Body of pancreas (tissue), 4 donors: ENCODE results near the gene SMPD4. TPM values are rescaled to one million over a fixed set of nuclear protein-coding genes. Genes with fewer than 3 reads are reported as not detected.
"Not testable (repeated sequence)": the region's sequence is repeated elsewhere in the genome, so short reads cannot be mapped to it uniquely, and the experiment has no call there.

Experiments used
- ATAC-seq: fragments of 150-250 bp; one replicate; pipeline ENCODE4 v1.9.1; 2016
- DNase-seq, 4 donors: peaks; one replicate each; pipeline ENCODE4 v3.0.0-alpha.2; 2019
- H3K27ac ChIP-seq, 4 donors: fragments of 200-600 bp; sonication (generic); 1 replicate in 3 of 4; 2 replicates in 1 of 4; pipeline versions ENCODE4 v1.5.1 to v1.6.1; 2016 to 2019; ENCODE audit warnings: mild to moderate bottlenecking in 1 of 4, mixed read lengths in 1 of 4, moderate library complexity in 1 of 4
- H3K27me3 ChIP-seq, 2 donors: fragments of 200-600 bp; sonication (generic); one replicate each; pipeline ENCODE4 v1.6.0; 2016; ENCODE audit warnings: mild to moderate bottlenecking in 1 of 2
- H3K36me3 ChIP-seq, 2 donors: fragments of 200-600 bp; sonication (generic); replicated peaks in 1 of 2; 2 replicates each; pipeline ENCODE4 v1.5.1; 2016; ENCODE audit warnings: low read depth in 2 of 2; ENCODE audit not compliant: insufficient read depth in 1 of 2
- H3K4me1 ChIP-seq: fragments of 200-600 bp; sonication (generic); one replicate; pipeline ENCODE4 v1.6.0; 2016
- H3K4me3 ChIP-seq, 2 donors: fragments of 200-600 bp; sonication (generic); 1 replicate in 1 of 2; 2 replicates in 1 of 2; pipeline ENCODE4 v1.5.1; 2016 to 2019
- H3K9me3 ChIP-seq, 3 donors: fragments of 200-600 bp; sonication (generic); 1 replicate in 2 of 3; 2 replicates in 1 of 3; pipeline ENCODE4 v1.5.1; 2016
- CTCF ChIP-seq, 7 experiments: fragments of 450-650 bp in 4 of 7; fragments of 200-600 bp in 3 of 7; sonication (generic) in 3 of 7; IDR thresholded peaks; one replicate each; pipeline ENCODE4 v1.5.1; 2016 to 2019; ENCODE audit warnings: antibody characterized with exemption in 7 of 7
- POLR2A ChIP-seq, 3 donors: fragments of 450-650 bp; IDR thresholded peaks; one replicate each; pipeline ENCODE4 v1.6.1; 2016; ENCODE audit warnings: antibody characterized with exemption in 3 of 3, mild to moderate bottlenecking in 2 of 3
- WGBS, 2 donors: methylation state at CpG; one replicate each; pipeline ENCODE4 v1.1.5; 2017; 5-methylcytosine and 5-hydroxymethylcytosine counted together
- intact Hi-C: fragments of 100-400 bp; cut with DNase I; formaldehyde crosslinking; loops from one replicate; pipeline ENCODE4 v1.15.1; 2023
- total RNA-seq, 2 donors: library from RNA; depleted of rRNA; stranded (reverse); fragments of >200 nt; gene quantifications; one replicate each; pipeline ENCODE4 v1.1.0, GENCODE V29; 2016

Gene SMPD4
- total RNA-seq, 2 donors from 2014 or later, result 25.4 to 33.3 TPM

GRCh38 chr2:130155956-130156623 lies 25.3 kb downstream of the SMPD4 start:
- H3K27ac ChIP-seq, H3K4me3 ChIP-seq, H3K36me3 ChIP-seq, H3K27me3 ChIP-seq, H3K9me3 ChIP-seq, intact Hi-C loops: not testable (repeated sequence)
- TF ChIP-seq CTCF (IDR thresholded peaks at IDR 0.05), result peak; percentile 61 to 79 (median 71)
- 0 to 15% methylated on average over 3 to 16 of the region's 16 CpGs for WGBS, 2 donors
- peaks cover 12% of the 10 kb centered on the region for H3K4me1 ChIP-seq
- peak; percentile 93 for ATAC-seq
- peak; percentile 84 to 92 (median 90) for DNase-seq

GRCh38 chr2:130154773-130155765 lies 26.3 kb downstream of the SMPD4 start:
- WGBS, 2 donors, result 93 to 96% methylated on average over 21 to 23 of the region's 29 CpGs
- DNase-seq (no peak), ATAC-seq (no peak)
- no peak for TF ChIP-seq POLR2A (IDR thresholded peaks at IDR 0.05)
- no peak for TF ChIP-seq CTCF (IDR thresholded peaks at IDR 0.05)
- Histone ChIP-seq H3K4me3 (no peak overlapping the region), H3K9me3 (no peaks in the 10 kb centered on the region), H3K4me1 (peaks cover 12% of the 10 kb centered on the region), H3K36me3 (peaks cover 0 to 3% of the 10 kb centered on the region in 2 donors), H3K27me3 (no peaks in the 10 kb centered on the region), H3K27ac (no peak overlapping the region)
- intact Hi-C loops, result no loop called here

- WGBS, 2 donors, result 94 to 100% methylated on average over 2 to 6 of the region's 8 CpGs
- H3K9me3 ChIP-seq, ATAC-seq, DNase-seq, H3K36me3 ChIP-seq, H3K27me3 ChIP-seq, H3K4me3 ChIP-seq, intact Hi-C loops, H3K27ac ChIP-seq: not testable (repeated sequence)
- peaks cover 12% of the 10 kb centered on the region for H3K4me1 ChIP-seq
These were observed 27.0 kb downstream of the SMPD4 start for GRCh38 chr2:130154423-130154770.

GRCh38 chr2:130153721-130154422 lies 27.5 kb downstream of the SMPD4 start:
- H3K4me3 ChIP-seq, H3K36me3 ChIP-seq, DNase-seq, H3K27me3 ChIP-seq, intact Hi-C loops, ATAC-seq, H3K9me3 ChIP-seq, H3K27ac ChIP-seq: not testable (repeated sequence)
- peaks cover 12% of the 10 kb centered on the region for H3K4me1 ChIP-seq
- WGBS, 2 donors, result 95 to 97% methylated on average over 11 to 20 of the region's 23 CpGs

- no peaks in the 10 kb centered on the region for H3K9me3 ChIP-seq
- peaks cover 0 to 3% of the 10 kb centered on the region in 2 donors for H3K36me3 ChIP-seq
- 88 to 95% methylated on average over 12 to 25 of the region's 25 CpGs for WGBS, 2 donors
- H3K27me3 ChIP-seq, result no peaks in the 10 kb centered on the region
- no peak overlapping the region for H3K4me3 ChIP-seq
- H3K27ac ChIP-seq, result no peak overlapping the region
- TF ChIP-seq POLR2A (IDR thresholded peaks at IDR 0.05) (no peak), CTCF (IDR thresholded peaks at IDR 0.05) (no peak)
- DNase-seq (no peak), ATAC-seq (no peak)
- intact Hi-C loops, result no loop called here
- H3K4me1 ChIP-seq, result peaks cover 12% of the 10 kb centered on the region
These were observed 28.4 kb downstream of the SMPD4 start for GRCh38 chr2:130152816-130153595.

- H3K4me3 ChIP-seq, ATAC-seq, H3K27ac ChIP-seq, intact Hi-C loops, H3K27me3 ChIP-seq, H3K9me3 ChIP-seq, H3K36me3 ChIP-seq: not testable (repeated sequence)
- 89% methylated on average over 26 of the region's 27 CpGs; no CpG with 5 or more reads in 1 of the 2 donors for WGBS, 2 donors
- H3K4me1 ChIP-seq, result peaks cover 12% of the 10 kb centered on the region
- peak in 1 of 4 donors; percentile 14 for DNase-seq
These were observed 29.1 kb downstream of the SMPD4 start for GRCh38 chr2:130152136-130152815.

GRCh38 chr2:130151145-130151512 lies 30.3 kb downstream of the SMPD4 start:
- H3K36me3 ChIP-seq, H3K4me3 ChIP-seq, H3K4me1 ChIP-seq, intact Hi-C loops, H3K27me3 ChIP-seq, H3K9me3 ChIP-seq, DNase-seq, ATAC-seq, H3K27ac ChIP-seq: not testable (repeated sequence)
- 65 to 69% methylated on average over 5 of the region's 5 CpGs for WGBS, 2 donors
